HFF-Myc (cell line): ENCODE results near the gene UGT1A4.

Experiments used
- DNase-seq: peaks from one replicate; pipeline ENCODE4 v3.0.0-alpha.2; 2011; ENCODE audit warnings: low read depth; ENCODE audit errors: extremely low read depth
- H3K4me3 ChIP-seq: replicated peaks from 2 replicates; pipeline ENCODE4 v1.5.1; 2011; ENCODE audit warnings: low read depth, mild to moderate bottlenecking, control low read depth, low read length
- CTCF ChIP-seq: IDR thresholded peaks from 2 replicates; pipeline ENCODE4 v1.5.1; 2012; ENCODE audit warnings: mild to moderate bottlenecking, low read depth, low read length, control low read depth; ENCODE audit errors: missing control alignments

Gene UGT1A4

GRCh38 chr2:233768076-233768475, 49.5 kb downstream of the UGT1A4 start:
- no peak for DNase-seq
- no peak overlapping the region for H3K4me3 ChIP-seq
- TF ChIP-seq CTCF: no peak

GRCh38 chr2:233769260-233769659, 50.7 kb downstream of the UGT1A4 start:
- no peak for TF ChIP-seq CTCF
- no peak overlapping the region for H3K4me3 ChIP-seq
- DNase-seq: no peak

- DNase-seq: no peak
- H3K4me3 ChIP-seq: no peak overlapping the region
- TF ChIP-seq CTCF: no peak
Measured at GRCh38 chr2:233772153-233772552, 53.6 kb downstream of the UGT1A4 start.

GRCh38 chr2:233772583-233772982, 54.0 kb downstream of the UGT1A4 start:
- no peak overlapping the region for H3K4me3 ChIP-seq
- no peak for DNase-seq
- TF ChIP-seq CTCF: no peak

GRCh38 chr2:233773854-233774253, 55.3 kb downstream of the UGT1A4 start:
- H3K4me3 ChIP-seq: no peak overlapping the region
- no peak for TF ChIP-seq CTCF
- DNase-seq: no peak

- TF ChIP-seq CTCF: no peak
- no peak overlapping the region for H3K4me3 ChIP-seq
- no peak for DNase-seq
Measured at GRCh38 chr2:233775414-233775813, 56.9 kb downstream of the UGT1A4 start.

GRCh38 chr2:233778030-233778429, 59.5 kb downstream of the UGT1A4 start, which contains the start of gene MROH2A:
TSS of gene MROH2A (plus strand) at chr2:233778330. CDS start at chr2:233779359, 1,029 bp downstream.
- no peak for TF ChIP-seq CTCF
- no peak for DNase-seq
- no peak within 1 kb of the TSS for H3K4me3 ChIP-seq
